RCC 7860 (cell line): ENCODE measurements around the gene LRRC27.
A peak's percentile ranks its signal among the peaks of the same experiment; 100 is the strongest.

Source experiments
- DNase-seq: peaks from one replicate; pipeline ENCODE4 v3.0.0-alpha.2; 2015; ENCODE audit warnings: low spot score
- FAIRE-seq: peaks from 2 replicates; lab custom pipeline; 2012; peaks lifted over from hg19 to GRCh38; lab: Jason Lieb, UNC

LRRC27 gene

DNA sequence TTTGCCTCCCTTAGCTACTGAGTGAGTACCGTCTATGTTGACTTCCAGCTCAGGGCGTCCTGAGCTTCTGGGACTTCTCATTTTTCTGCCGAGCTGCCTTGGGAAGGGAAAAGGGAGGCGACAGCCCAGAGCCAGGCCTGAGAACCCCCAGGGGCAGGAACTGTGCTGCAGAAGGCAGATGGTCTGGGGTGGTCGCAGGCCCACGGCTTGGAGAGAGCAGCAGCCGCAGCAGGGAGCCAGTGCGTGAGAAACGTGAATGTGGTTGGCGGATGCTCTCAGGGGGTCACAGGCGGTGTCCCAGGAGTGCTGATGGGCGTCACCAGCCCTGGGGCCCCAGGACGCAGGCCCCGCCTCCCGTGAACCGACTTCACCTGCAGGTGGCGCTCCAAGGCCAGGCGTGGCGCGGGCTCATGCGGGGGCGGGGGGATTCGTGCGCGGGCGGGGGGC, 55.8 kb downstream of the LRRC27 start:
- DNase-seq (no peak), FAIRE-seq (no peak)

DNA sequence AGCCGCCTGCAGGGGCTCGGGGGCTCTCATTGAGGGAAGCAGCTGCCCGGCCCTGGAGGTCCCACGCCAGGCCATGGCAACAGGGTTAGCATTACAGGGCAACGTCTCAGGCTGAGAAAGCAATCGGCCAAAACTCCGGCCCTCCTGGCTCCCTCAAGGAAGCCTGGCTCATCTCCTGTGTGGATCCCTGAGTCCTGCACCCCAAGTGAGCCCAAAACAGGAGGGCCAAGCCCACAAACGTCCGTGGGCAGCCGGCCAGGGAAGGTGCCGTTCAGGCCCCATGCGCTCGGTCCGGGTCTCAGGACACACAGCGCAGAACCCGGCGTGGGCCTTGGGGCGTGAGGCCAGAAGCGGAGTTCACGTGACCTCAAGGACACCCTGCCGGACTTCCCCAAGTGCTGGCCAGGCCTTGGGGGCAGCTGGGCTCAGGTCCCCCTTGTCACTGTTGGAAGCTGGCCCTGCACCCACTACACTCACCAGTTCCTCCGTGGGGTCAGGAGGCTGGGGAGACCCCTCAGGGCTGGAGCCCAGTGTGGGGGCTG, 57.0 kb downstream of the LRRC27 start:
- FAIRE-seq (no peak), DNase-seq (no peak)

DNA sequence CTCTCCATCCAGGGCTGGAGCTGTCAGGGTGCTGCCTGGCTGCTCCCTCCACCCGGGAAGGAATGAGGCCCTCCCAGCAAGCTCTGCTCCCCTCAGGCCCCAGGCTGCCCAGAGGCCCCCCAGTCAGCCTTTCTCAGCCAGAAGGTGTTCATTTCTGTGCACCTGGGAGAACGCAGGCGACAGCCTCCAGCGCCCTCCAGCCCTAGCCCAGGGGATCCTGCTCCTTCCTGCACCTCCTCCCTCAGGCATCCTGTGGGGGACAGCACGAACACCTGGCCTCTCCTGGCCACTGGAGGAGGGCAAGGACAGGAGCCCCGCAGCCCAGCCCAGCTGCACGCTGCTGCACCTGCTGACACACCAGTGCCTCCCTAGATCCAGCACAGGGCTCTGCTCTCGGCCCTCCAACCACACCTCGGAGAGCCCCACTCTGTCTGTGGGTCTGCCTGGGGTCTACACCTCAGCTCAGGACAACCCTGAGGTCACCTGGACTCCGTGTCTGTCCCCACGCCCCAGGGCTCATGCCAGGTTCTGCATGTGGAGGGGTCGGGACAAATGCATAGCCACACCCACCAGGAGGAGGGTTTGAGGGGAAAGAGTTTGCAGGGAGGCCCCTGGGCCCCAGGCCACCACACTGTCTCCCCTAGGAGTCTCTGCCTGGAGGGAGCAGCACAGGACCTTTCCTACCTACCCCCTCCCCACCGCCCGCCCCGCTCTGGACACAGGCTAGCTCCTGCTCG, 57.6 kb downstream of the LRRC27 start:
- no peak for DNase-seq
- no peak for FAIRE-seq

DNA sequence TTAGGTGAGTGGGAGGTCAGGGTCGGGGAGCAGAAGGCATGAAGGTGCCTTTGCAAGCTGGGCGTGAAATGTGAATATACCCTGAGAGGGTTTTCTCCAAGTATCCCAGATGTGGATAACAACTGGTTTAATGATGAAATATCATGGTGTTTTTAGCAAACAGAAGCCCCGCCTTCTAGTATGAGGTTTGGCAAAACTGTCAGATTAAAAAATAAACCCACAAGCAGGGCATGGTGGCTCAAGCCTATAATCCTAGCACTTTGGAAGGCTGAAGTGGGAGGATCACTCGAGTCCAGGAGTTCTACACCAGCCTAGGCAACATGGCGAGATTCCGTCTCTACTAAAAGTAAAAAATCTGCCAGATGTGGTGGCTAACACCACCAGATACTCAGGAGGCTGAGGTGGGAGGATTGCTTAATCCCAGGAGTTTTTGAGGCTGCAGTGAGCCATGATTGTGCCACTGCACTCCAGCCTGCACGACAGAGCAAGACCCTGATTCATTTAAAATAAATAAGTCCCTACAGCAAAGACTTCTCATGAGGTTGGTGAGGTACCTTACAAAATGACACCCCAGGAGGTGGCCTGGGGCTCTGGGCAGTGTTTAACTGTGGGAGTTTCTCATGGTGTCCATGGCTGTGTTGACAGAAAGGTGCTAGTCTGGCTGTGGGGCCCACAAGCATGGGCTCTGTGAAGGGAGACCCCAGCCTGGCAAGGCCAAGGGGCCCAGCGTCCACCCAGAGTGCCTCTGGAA, 58.4 kb downstream of the LRRC27 start:
- no peak for DNase-seq
- no peak for FAIRE-seq

DNA sequence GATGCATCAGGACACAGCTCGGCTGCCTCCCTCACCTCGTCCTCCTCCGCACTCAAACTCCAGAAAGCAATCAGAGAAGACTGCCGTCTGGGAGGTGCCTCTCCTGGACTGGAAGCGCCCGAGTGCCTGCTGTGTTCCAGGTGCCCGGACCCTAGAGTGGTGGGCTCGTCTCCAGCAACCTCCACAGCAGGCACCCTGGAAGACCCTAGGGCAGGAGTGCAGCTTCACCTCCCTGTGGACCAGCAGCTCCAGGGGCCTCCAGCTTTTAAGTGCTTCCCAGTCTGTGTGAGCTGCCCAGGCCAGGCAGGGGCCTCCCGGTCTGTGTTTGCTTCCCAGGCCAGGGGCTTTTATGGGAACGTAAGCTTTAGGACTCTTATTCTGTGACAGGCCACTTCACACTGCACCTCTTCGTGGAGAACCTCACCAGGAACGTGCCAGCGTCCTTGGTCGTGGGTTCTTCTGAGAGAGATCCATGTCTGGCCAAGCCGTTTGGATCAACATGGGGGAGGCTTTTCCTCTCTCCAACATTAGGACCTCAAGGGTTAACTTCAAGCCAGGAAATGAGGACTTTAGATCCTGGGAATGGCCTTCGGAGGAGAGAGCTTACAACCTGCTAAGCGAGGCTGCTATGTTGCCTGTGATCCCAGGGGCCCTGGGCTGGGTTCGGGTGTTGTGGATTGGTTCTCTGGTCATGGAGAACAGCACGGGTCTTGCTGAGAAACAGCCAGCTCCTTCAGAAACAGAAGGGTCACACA, 59.1 kb downstream of the LRRC27 start:
- DNase-seq (no peak), FAIRE-seq (no peak)

DNA sequence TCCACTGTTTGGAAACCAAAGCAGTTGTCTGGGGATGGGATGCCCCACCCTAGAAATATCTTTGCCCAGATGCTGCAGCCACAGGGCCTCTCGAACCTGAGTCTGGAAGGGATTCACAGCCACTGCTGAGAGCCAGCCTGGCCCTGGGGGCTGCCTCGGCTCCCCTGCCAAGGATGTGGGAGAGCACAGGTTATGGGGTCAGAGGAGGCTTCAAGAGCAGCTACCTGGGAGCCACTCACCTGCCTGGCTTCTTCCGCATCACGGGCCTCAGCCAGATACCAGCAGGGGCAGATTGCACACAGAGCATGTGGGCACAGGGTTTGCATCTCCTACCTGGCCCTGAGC, 59.7 kb downstream of the LRRC27 start:
- no peak for FAIRE-seq
- no peak for DNase-seq

DNA sequence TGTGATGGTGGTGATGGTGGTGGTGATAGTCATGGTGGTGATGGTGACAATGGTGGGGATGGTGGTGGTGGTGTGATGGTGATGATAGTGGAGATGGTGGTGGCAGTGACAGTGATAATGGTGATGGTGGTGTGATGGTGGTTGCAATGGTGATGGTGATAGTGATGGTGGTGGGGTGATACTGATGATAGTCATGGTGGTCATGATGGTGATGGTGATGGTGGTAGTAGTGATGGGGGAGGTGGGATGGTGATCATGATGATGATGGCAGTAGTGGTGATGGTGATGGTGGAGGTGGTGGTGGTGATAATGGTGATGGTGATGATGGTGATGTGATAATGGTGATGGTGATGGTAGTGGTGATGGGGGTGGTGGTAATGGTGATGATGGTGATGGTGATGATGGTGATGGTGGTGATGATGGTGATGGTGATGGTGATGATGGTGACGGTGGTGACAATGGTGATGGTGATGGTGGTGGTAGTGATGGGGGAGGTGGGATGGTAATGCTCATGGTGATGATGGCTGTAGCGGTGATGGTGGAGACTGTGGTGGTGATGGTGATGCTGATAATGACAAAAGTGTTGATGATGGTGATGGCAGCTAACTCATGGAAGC, 60.3 kb downstream of the LRRC27 start:
- DNase-seq (no peak), FAIRE-seq (no peak)

DNA sequence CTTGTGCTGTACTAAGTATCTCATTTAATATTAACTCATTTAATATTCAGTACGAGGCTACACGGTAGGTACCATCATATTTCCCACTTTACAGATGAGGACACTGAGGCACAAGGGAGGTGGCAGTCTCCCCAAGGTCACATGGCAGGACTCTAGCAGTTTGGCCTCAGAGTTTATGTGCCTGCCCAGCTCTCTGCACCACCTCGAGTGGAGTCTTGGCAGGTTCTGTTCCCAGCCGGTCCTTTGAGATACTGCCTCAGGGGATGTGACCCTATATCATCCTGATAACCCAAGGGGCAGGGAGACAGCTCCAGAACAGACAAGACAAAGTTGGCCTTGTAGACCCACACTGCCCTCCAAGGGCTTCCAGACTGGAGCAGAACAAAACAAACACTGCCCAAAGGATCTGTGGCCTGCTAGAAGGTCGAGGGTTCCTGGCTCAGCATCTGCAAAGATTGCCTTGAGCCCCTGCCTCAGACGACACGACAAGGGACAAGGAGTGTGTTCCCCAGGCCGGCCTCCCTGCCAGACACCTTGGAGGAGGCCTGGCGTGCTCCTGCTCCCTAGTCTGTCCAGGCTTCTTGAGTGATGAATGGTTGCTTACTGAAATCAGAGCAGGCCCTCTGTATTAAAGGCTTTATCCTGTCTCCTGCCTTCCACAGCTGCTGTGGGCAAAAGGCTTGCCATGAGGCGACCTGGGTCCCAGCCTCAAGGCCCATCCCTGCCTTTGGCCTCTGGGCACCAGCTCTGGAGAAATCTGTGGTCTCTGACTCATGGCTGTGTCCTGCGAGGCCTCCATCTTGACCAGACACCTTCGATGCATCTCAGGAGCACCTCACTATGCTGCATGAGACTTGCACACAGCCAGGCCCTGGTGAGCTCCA, 61.1 kb downstream of the LRRC27 start:
- DNase-seq (peak; percentile 25), FAIRE-seq (no peak)

DNA sequence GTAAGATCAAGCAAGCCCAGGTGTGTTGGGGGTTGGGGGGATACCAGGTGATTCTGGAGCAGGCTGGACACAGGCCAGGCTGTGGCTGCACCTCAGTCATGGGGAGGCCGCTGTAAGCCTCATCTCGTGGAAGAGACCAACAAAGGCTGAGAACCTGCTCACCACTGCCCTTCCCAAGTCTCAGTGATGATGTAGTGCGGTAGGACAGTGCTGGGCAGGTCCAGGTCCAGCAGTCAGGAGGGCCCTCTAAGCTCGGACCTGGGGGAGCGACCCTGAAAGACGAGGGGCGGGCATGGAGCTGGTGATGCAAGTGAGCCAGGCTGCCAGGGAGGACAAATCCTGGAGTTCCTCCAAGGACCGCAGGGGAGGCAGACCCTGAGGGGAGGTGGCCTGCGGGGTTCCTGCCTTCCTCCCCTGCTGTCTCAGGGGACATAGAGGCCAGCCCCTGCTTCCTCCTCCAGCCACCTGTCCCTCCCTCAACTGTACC, 61.7 kb downstream of the LRRC27 start:
- FAIRE-seq: no peak
- no peak for DNase-seq

DNA sequence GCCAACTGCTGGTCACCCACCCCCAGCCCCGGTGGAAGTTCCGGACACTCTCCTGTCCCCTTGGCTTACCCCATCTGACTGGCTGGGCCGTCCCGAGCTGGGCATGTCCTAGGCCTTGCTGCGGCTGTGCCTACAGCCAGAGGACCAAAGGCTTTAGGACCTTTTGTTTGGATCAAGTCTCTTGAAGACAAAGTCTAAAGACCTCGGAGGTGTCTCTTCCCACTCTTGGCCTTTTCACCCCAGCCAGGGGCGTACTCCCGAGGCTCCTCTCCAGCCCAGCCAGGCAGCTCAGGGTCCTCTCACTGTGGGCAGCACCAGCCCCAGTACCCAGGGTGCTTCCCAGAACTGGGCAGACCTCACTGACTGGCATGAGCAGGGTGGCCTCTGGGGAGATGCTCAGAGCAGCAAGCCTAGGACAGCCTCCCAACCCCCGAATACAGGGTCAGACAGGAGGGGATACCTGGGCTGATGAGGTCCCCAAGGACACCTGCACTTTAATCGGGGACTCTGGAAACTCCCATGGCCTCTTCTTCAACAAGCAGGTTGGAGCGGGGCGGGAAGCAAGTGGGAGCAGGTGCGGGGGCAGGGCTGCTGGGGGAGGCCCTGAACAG, 62.3 kb downstream of the LRRC27 start:
- DNase-seq (no peak), FAIRE-seq (no peak)

DNA sequence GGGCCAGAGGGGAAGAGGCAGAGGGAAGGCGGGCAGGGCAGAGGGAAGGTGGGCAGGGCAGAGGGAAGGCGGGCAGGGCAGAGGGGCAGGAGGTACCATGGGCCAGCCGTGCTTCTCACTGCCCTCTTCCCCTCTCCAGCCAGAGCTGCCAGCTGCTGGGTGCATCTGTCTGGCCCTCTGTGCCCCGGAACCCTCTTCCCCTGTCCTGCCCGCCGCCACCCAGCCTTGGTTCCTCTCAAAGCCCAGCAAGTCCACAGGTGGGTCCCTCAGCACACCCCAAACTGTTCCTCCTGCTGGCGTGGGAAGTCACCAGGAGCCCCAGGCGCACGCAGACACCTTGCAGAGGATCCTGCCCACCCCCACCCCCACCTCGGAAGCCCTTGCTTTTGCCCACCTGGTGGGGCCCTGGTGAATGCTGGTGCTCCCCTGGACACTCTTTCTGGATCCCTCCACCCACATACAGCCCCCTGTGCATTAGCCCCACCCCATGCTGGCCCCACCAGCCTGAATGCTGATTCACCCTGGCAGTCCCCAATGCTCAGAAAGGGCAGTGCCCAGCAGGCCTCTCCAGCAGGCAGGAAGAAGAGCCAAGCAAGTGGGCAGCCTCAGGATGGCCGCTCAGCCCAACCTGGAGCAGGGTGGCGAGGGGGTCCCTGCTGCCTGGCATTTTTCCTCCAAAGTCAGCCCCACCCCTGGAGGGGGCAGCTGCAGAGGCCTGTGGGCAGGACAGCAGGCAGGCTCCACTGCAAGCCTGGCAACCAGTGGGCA, 63.1 kb downstream of the LRRC27 start:
- DNase-seq (no peak), FAIRE-seq (no peak)

DNA sequence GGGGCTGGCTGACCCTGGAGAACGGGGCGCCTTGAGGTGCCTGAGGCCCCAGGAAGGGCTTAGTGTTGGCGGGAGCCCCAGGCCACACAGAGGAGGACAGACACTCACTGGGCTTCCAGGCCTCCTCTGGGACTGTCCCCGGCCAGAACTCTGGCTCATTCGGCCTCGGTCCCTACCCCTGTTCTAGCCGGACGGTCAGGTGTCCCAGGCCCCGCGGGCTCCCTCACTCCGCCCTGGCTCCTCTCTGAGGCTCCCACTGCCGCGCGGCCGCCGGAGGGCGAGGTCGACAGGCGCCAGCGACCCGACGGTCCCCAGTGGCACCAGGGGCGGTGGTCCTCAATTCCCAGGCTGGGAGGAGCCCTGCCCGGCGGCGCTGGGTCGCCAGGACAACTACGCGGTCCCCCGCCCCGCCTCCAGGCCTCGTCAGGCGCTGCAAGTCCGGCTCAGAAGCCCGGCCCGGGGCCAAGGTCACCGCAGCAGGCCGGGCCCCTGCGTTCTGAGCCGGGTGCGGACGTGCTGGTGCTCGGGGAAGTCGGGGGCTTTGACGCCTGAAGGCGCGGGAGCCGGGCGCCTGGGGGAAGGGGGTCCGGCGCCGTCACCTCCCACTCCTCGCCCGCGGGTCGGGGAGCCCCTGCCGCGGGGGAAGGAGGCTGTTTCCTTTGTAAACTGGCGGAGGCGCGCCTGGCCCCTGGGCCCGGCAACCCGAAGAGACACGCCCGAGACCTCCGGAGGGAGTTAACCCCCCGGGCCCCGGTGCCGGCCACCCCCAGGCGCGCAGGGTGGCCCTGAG, 63.9 kb downstream of the LRRC27 start:
- DNase-seq (no peak), FAIRE-seq (no peak)

DNA sequence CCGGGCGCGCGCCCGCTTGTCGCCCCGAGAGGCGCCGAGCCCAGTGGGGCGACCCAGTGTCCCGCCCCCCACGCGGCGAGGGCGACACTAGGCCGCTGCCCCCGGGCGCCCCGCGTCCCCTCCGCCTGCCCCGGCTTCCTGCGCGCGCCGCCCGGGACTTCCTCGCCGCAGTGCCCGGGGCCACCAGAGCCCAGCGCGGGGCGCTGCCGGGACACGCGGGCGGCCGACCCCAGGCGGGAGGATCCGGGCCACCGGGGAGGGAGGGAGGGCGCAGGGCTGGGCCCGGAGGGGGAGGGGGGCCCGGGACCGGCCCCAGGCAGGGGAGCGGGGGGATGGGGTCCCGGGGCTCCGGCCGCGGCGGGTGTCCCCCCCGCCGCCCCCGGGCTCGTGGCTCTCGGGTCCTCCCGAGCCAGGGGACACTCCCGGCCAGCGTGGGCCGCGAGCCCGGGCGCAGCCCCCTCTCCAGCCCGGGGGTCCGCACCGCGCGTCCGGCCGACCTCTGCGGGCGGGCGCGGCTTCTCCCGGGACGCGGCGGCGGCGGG, 64.6 kb downstream of the LRRC27 start:
- FAIRE-seq (no peak), DNase-seq (no peak)

DNA sequence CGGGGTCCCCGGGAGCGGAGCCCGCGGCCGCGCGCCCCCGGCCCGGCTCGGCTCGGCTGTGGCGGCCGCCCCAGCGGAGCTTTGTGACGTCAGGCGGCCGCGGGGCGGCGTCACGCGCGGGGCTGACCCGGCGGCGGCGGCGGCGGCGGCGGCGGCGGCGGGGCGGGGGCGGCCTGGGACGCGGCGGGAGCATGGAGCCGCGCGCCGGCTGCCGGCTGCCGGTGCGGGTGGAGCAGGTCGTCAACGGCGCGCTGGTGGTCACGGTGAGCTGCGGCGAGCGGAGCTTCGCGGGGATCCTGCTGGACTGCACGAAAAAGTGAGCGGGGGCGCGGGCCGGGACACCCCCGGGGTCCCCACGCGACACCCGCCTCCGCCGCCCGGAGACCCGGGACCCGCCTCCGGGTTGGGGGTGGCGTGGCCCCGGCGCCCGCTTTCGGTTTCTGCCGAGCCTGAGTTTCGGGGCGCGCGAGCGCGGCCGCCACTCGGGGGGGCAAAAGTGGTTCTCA, 65.1 kb downstream of the LRRC27 start, which contains the start of gene PWWP2B:
Gene PWWP2B, plus strand, starts transcription at position 165 of the 506 bp plus-strand sequence. Its CDS starts 27 bp downstream, at position 192.
- DNase-seq: no peak
- FAIRE-seq: no peak

DNA sequence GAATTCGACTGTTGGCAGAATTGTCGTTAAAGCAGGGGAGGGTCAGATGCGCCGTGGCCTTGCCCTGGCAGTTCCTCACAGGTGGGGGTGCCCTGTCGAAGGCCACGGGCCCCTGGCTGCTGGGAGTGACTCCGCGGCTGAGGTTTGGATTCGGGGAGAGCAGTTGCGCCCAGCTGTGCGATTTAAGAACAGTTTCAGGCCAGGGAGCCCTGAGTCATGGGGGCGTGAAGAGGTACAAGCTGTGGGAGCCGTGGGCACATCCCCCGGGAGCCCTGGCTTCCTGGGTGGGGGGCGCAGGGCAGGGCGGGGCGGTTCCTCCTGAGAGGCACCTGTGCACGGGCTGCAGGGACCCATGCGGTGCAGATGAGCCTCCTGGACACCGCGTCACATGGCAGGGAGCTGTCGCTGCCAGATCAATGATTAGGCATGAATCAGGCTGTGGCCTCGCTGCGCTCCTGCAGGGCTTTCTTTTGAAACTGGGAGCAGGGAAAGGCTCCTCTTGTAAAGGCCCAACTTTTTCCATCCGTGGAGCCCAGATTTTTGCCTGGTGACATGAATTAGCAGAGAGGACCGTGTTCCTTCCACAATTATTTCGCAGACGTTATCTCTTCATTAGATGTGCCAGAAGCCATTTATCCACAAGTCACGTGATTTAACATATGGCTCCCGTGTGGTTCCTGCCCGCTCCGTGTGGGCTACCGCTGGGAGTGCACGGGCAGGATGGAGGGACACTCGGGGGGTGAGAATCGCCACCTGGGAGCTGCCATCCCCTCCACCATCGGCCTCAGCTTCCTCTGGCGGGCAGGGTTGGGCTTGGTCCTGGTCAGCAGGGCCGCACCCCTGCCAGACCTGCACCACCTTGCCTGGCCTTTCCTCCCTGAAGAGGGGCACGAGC, 65.9 kb downstream of the LRRC27 start:
- DNase-seq (peak; percentile 37), FAIRE-seq (no peak)

DNA sequence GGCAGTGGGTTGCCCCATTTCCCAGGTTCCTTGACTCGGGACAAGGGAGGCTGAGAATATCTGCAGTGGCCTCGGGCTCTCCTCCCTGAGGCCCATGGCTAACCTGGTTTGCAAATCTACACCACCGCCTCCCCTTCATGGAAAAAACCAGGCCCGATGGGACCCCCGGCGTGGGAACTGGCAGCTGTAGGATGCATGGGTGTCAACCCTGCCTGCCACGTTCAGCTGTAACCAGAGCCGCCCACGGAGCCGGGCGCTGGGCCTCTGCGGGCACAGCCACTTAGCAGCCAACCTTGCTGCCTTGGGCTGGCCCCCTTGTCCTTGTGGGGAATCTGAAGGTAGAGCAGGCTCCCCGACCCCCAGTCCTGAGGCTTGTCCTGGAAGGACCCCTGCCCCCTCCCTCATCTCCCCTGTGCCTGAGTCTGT, 66.6 kb downstream of the LRRC27 start:
- no peak for FAIRE-seq

More for the DNA sequence above, 66.6 kb downstream of the LRRC27 start:
- no peak for DNase-seq
